GM19035 (cell line): Measurements from ENCODE around the gene FRAT1.
A peak's percentile ranks its signal among the peaks of the same experiment; 100 is the strongest.
"Not testable (repeated sequence)": the region's sequence is repeated elsewhere in the genome, so short reads cannot be mapped to it uniquely, and the experiment has no call there.

ENCODE experiments used
- ATAC-seq: cut with Tn5 transposase; IDR thresholded peaks from one replicate; pipeline ENCODE4 v1.9.1; 2021; ENCODE audit not compliant: unreplicated experiment

Gene FRAT1, protein sequence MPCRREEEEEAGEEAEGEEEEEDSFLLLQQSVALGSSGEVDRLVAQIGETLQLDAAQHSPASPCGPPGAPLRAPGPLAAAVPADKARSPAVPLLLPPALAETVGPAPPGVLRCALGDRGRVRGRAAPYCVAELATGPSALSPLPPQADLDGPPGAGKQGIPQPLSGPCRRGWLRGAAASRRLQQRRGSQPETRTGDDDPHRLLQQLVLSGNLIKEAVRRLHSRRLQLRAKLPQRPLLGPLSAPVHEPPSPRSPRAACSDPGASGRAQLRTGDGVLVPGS

GRCh38 chr10:97318772-97319651, at the start of gene FRAT1:
FRAT1 (plus strand) TSS chr10:97319271; CDS start chr10:97319454, 183 bp downstream.
- peak; percentile 79 for ATAC-seq

- no peak for ATAC-seq
Measured at GRCh38 chr10:97270523-97271154, 48.4 kb upstream of the FRAT1 start.

DNA sequence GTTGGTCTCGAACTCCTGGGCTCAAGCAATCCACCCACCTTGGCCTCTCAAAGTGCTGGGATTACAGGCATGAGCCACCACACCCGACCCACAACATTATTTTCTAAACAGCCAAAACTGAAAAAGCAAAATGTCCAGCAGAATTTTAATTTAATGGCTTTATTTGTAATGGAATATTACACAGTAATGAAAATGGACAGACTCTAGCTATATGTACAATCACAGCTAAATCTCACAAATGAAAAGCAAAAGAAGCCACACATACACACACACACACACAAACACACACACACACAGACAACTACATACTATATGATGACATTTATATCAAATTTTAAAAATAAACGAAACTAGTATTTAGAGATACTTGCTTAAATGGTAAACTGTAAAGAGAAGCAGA, 45.4 kb upstream of the FRAT1 start:
- ATAC-seq, result no peak

DNA sequence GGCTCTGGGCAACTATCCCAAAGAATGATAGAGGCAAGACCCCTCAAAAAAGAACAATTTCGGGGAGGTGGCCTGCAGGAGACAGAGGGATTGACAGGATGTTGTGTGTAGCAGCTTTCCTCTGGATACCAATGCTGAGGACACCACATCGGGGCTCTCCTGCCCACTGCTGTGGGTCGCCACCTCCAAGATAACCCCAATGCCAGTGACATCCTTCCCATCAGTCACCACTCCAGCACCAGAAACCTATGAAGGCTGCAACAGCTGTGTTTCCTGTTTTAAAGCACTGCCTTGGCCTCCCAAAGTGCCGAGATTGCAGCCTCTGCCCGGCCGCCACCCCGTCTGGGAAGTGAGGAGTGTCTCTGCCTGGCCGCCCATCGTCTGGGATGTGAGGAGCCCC, 44.2 kb upstream of the FRAT1 start:
- ATAC-seq, result no peak

GRCh38 chr10:97277551-97277950, 41.5 kb upstream of the FRAT1 start:
- ATAC-seq, result no peak

GRCh38 chr10:97278491-97278989, 40.5 kb upstream of the FRAT1 start:
- no peak for ATAC-seq

DNA sequence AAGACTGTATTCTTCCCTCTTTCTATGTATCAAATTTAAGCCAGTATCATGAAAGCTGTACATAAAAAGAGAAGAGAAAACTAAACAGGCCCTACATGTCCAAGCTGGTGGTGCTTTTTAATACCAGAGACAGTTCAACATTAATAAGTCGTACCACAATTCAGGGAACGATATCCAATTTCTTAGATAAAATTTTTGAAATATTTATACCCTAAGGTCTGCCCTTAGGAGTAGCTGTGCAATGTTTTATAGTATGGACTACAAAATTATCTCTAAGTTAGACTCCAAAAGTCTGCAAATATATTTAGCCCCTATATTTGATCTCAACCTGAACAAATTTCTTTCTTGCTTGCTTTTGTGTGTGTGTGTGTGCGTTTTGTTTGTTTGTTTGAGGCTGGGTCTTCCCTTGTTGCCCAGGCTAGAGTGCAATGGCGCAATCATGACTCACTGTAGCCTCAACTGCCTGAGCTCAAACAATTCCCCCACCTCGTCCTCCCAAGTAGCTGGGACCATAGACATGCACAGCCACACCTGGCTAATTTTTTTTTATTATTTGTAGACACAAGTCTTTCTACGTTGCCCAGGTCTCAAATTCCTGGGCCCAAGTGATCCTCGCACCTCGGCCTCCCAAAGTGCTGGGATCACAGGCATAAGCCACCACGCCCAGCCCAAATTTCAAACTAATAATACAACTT, 39.8 kb upstream of the FRAT1 start:
- ATAC-seq, result no peak

GRCh38 chr10:97280783-97281182, 38.3 kb upstream of the FRAT1 start:
- ATAC-seq, result no peak

DNA sequence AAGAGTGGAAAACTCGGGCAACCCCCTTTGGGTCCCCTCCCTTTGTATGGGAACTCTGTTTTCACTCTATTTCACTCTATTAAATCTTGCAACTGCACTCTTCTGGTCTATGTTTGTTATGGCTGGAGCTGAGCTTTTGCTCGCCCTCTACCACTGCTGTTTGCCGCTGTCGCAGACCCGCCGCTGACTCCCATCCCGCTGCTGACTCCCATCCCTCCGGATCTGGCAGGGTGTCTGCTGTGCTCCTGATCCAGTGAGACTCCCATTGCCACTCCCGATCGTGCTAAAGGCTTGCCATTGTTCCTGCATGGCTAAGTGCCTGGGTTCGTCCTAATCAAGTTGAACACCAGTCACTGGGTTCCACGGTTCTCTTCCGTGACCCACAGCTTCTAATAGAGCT, 29.0 kb upstream of the FRAT1 start:
- ATAC-seq, result not testable (repeated sequence)

- ATAC-seq, result not testable (repeated sequence)
Measured at GRCh38 chr10:97290576-97291356, 28.3 kb upstream of the FRAT1 start.

- no peak for ATAC-seq
Measured at GRCh38 chr10:97291357-97292096, 27.5 kb upstream of the FRAT1 start.

- ATAC-seq, result peak; percentile 97
Measured at GRCh38 chr10:97292097-97292861, 26.8 kb upstream of the FRAT1 start, which contains the start of gene ARHGAP19. ARHGAP19 (minus strand) TSS chr10:97292637; CDS start chr10:97292627, 10 bp downstream.

GRCh38 chr10:97292862-97293198, 26.2 kb upstream of the FRAT1 start:
- ATAC-seq, result no peak

DNA sequence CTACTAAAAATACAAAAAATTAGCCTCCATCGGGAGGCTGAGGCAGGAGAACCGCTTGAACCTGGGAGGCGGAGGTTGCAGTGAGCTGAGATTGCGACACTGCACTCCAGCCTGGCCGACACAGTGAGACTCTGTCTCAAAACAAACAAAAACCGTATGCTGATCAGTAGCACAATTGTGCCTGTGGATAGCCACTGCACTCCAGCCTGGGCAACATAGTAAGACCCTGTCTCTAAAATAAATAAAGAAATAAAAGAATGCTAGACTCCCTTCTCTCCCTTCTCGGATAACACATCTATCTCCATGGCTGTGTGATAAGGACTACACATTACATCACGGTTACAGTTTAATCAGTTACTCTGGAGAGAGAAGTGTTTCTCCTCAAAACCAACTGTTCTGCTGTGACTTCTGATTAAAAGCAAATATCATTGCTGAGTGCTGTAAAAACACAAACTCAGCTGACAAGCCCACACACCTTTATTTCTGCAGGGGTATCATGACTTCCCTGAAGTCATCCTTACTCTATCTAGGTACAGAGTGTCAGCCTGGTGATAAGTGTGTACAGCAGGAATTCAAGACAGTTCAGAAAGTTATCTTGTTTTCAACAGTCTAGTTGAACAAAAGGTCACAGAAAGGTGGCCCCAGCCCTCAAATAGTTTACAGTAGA, 21.4 kb upstream of the FRAT1 start:
- no peak for ATAC-seq

DNA sequence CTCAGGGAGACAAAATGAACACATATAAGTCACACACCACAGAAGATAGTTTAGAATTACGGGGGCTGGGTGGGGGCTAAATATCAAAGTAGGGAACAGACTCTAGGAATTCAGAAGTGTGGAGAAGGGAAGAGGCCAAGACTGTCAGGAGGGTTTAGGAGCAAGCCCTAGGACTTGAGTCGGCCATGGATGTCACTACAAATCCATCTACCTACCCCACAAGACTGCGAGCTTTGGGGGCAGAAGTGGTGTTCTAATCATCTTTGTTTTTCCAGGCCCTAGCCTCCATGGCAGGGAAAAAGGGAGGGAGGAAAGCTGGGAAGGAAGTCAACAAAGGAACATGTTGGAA, 20.9 kb upstream of the FRAT1 start:
- ATAC-seq, result no peak

GRCh38 chr10:97300980-97301379, 18.1 kb upstream of the FRAT1 start:
- ATAC-seq, result no peak

GRCh38 chr10:97302088-97302791, 16.8 kb upstream of the FRAT1 start:
- no peak for ATAC-seq

DNA sequence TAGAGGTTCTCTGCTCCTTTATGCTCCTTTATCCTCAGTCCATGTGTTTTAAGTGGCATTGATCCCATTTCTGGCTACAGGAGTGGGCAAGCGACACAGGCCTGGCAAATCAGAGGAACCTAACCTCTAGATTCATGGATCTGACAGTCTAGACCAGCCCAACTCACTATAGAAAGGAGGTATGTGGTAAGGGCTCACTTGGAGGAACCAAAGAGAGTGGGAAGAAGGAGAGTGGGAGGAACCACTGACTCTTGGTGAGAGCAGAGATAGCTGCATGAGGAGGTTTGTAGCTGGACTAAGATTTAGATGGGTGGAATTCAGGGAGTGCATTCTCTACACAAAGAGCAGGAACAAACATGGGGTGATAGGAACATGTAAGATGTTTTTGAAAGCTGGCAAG, 11.6 kb upstream of the FRAT1 start:
- ATAC-seq, result no peak
